OCI-LY3 (cell line): ENCODE measurements around the gene DCST1.

Experiments
- EZH2phosphoT487 ChIP-seq: fragments of 200-600 bp; shearing (Covaris generic); IDR thresholded peaks from 2 replicates; pipeline ENCODE4 v1.6.1; 2018; ENCODE audit warnings: antibody characterized with exemption, mixed run types, low read depth
- TF ChIP-seq, protein P1 (sequence below): fragments of 200-600, 300-600 bp; sonication (generic); IDR thresholded peaks from 2 replicates; pipeline ENCODE4 v1.5.1; 2014; ENCODE audit warnings: antibody characterized with exemption, low read length, low read depth

DNA sequence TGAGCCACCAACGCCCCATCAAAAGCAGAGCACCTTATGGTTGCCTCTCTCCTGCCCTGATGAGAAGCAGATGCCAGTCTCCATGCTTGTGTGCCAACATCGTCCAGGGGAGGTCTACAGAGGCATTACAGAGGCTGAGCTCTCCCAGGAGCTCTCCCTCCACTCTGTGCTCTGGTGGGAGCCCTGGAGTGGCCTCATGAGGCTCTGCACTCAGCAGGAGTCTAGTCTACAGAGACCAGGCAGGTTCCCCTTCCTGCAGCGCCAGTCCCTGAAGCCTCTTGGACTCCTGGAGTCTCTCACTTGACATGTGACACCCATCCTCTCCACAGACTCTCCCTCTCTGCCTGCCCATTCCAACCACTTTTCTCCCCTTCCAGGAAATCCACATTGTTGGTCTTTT is 3.4 kb downstream of the DCST1 start:
- TF ChIP-seq, protein P1, sequence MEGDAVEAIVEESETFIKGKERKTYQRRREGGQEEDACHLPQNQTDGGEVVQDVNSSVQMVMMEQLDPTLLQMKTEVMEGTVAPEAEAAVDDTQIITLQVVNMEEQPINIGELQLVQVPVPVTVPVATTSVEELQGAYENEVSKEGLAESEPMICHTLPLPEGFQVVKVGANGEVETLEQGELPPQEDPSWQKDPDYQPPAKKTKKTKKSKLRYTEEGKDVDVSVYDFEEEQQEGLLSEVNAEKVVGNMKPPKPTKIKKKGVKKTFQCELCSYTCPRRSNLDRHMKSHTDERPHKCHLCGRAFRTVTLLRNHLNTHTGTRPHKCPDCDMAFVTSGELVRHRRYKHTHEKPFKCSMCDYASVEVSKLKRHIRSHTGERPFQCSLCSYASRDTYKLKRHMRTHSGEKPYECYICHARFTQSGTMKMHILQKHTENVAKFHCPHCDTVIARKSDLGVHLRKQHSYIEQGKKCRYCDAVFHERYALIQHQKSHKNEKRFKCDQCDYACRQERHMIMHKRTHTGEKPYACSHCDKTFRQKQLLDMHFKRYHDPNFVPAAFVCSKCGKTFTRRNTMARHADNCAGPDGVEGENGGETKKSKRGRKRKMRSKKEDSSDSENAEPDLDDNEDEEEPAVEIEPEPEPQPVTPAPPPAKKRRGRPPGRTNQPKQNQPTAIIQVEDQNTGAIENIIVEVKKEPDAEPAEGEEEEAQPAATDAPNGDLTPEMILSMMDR = no peak
- TF ChIP-seq EZH2phosphoT487 = no peak
